ENCODE measurements around the gene SMG6.
A peak's percentile ranks its signal among the peaks of the same experiment; 100 is the strongest.
"Not testable (repeated sequence)": the region's sequence is repeated elsewhere in the genome, so short reads cannot be mapped to it uniquely, and the experiment has no call there.

The SMG6 gene

DNA sequence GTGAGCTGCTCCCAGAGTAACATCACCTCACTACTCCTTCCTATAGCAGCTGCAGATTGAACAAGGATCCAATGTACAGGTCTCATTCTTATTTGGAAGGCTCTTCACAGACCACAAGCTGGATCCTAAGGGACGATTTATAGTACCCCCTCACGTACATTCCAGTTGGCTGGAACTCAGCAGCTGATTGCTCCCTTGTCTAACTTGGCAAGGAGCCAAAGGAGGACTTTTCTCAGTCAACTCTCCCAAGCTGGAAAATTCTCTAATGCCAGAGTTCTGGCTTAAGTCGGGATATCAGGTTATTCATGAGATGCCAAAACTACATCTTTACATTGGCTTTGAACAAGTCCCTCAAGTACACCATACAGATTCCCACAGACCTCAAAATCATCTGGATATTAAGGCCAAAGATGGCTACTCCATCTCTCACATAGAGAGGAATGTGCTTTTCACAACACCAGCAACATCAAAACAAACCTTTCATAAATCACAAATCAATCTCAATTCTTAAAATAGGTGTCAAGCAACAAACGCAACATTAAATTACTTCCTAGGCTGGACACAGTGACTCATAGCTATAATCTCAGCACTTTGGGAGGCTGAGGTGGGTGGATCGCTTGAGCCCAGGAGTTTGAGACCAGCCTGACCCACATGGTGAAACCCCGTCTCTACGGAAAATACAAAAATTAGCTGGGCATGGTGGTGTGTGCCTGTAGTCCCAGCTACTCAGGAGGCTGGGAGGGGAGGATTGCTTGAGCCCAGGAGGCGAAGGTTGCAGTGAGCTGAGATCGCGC, 39.3 kb downstream of the SMG6 start:
- TF ChIP-seq, protein P1, sequence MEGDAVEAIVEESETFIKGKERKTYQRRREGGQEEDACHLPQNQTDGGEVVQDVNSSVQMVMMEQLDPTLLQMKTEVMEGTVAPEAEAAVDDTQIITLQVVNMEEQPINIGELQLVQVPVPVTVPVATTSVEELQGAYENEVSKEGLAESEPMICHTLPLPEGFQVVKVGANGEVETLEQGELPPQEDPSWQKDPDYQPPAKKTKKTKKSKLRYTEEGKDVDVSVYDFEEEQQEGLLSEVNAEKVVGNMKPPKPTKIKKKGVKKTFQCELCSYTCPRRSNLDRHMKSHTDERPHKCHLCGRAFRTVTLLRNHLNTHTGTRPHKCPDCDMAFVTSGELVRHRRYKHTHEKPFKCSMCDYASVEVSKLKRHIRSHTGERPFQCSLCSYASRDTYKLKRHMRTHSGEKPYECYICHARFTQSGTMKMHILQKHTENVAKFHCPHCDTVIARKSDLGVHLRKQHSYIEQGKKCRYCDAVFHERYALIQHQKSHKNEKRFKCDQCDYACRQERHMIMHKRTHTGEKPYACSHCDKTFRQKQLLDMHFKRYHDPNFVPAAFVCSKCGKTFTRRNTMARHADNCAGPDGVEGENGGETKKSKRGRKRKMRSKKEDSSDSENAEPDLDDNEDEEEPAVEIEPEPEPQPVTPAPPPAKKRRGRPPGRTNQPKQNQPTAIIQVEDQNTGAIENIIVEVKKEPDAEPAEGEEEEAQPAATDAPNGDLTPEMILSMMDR (IDR thresholded peaks at IDR 0.05; ENCODE audit: extremely low read depth, insufficient read depth, missing control alignments), result no peak
- no peak for DNase-seq (ENCODE audit: low spot score)
- in situ Hi-C loops (cut with MboI; ENCODE audit: low pct_unique_long_range_greater_than_20kb, low sequenced_read_pairs, unreplicated experiment), result no loop called here

DNA sequence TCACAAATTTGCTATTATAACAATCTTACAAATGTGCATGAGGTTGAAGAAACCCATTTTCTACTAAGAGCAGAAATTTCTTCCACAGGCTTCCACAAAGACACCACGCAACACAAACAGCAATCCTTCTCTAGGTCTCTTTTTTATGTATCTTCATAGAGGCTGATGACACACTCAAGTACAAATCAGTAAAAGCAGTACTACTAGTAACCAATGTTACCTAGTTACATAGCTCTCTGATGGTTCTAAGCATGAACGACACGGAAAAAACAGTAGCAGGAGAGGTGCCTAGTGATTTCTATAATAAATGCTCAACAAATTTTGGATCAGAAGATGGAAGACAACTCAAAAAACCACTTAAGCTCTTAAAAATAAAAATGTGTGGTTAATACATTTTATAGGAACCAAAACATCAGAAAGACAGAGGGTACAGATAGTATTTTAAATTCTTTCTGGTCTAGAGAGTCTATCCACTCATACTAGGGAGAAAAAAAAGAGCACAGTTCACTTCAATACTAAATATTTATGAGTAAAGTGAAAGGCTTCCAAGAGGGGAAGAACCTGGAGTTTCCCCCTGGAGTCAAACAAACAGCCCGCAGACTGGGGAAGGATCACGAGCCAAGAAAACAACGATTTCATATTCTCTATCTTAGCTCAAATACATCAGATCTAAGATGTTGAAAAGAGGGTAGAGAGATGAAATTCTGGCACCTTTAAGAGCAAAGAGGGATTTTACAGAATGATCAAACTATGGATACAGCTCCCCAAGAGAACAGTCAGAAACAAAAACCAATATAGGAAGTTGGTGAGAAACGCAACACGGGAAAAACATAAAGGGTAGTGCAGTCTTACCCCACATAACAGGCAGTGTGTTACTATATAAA, 40.2 kb downstream of the SMG6 start:
- in situ Hi-C loops (cut with MboI; ENCODE audit: low pct_unique_long_range_greater_than_20kb, low sequenced_read_pairs, unreplicated experiment), result no loop called here
- TF ChIP-seq, protein P1 (IDR thresholded peaks at IDR 0.05; ENCODE audit: extremely low read depth, insufficient read depth, missing control alignments), result no peak
- no peak for DNase-seq (ENCODE audit: low spot score)

DNA sequence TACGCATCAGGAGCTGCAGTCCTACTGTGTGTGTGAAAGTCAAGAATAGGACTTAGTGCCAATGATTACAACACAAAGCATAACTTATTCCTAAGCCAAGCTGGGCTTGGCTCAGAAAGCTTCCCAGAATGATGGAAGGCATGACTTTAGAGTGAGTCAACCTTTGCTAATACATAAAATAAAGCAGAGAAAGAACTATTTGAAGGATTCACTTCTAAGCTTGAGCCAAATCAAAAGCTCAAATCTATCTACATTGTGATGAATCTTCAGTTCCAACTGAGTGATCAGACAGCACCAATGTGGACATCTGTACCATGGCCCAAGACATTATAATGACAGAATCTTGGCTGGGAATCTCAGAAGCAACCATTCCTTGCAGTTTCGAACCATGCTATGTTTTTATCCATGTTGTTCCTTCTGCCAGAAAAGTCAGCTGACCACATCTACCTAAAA, 41.4 kb downstream of the SMG6 start:
- in situ Hi-C loops (cut with MboI; ENCODE audit: low pct_unique_long_range_greater_than_20kb, low sequenced_read_pairs, unreplicated experiment), result no loop called here
- DNase-seq (ENCODE audit: low spot score), result no peak
- TF ChIP-seq, protein P1 (IDR thresholded peaks at IDR 0.05; ENCODE audit: extremely low read depth, insufficient read depth, missing control alignments), result no peak

DNA sequence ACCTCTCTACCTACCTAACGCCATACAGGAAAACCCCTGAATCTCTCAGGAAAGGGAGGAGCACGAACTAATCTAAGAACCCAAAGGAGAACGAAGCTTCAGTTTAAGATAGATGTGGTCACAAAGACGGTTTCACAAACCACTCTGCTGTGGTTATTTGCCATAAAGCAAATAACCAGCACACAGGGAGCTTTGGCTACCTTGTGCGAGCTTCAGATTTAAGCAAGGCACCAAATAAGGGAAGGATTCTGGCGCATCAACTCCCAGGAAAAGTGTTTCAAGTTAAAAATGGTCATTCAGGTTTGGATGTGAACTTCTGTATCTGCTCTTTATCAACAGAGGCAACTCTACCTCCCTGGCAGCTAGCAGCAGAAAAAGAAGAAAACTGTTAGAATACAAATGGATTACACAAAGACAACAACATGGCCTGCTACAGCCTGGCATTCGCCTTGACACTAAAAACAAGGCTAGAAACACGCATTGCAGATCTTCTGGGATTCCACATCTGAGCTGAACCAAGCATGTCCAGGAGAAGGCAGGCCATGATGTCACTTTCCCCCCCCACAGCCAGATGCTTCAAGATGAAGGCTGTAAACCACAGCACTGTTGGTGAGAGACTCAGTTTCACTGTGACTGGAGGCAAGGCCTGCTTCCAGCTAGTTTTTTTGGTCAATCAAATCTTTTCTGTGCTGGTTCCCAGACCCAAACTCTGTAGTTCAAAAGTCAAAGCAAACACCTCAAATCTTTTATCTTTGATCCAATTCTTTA, 43.6 kb downstream of the SMG6 start:
- in situ Hi-C loops (cut with MboI; ENCODE audit: low pct_unique_long_range_greater_than_20kb, low sequenced_read_pairs, unreplicated experiment), result no loop called here
- TF ChIP-seq, protein P1 (IDR thresholded peaks at IDR 0.05; ENCODE audit: extremely low read depth, insufficient read depth, missing control alignments), result no peak
- peak; percentile 60 for DNase-seq (ENCODE audit: low spot score)

DNA sequence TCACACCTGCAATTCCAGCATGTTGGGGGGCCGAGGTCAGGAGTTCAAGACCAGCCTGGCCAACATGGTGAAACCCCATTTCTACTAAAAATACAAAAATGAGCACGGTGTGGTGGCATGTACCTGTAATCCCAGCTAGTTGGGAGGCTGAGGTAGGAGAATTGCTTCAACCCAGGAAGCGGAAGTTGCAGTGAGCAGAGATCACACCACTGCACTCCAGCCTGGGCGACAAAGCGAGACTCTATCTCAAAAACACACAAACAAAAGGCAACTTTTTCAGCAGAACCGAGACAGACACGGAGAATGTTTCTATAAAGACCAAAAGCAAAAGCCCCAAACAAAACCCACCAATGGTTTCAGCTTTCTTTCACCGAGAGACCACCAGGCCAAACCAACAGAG, 44.8 kb downstream of the SMG6 start:
- in situ Hi-C loops (cut with MboI; ENCODE audit: low pct_unique_long_range_greater_than_20kb, low sequenced_read_pairs, unreplicated experiment); DNase-seq (ENCODE audit: low spot score): not testable (repeated sequence)

DNA sequence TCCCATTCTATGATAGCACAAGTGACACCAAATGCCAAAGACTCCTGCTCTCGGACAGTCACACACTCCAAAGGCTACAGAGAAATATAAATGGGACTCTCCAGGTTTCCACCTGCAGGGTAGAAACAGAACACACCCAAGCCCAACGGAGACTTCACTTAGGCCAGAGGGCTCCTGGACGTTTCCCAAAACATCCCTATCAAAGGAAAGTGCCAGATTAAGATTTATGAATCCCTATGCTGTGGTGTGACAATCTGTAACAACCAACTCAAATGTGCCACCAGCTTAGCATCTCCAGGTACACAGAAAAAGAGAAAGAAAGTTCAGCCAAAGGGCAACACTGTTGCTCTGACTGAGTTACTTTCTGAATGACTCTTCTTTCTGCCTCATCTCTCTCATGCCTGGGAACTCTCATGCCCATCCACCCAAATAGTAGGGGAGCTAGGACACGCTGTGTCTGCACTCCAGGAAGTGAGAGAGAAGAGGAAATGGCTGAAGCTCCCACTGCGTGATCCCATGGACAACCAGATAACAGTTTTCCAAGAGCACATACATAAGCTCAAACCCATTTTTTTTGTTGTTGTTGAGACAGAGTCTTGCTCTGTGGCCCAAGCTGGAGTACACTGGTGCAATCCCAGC, 49.7 kb downstream of the SMG6 start:
- DNase-seq (ENCODE audit: low spot score), result peak; percentile 83
- in situ Hi-C loops (cut with MboI; ENCODE audit: low pct_unique_long_range_greater_than_20kb, low sequenced_read_pairs, unreplicated experiment), result no loop called here
- TF ChIP-seq, protein P1 (IDR thresholded peaks at IDR 0.05; ENCODE audit: extremely low read depth, insufficient read depth, missing control alignments), result no peak

All from GM13977 (cell line).